ENCODE data around the gene GLB1L3. TPM values are rescaled to one million over a fixed set of nuclear protein-coding genes. Genes with fewer than 3 reads are reported as not detected.
"Not testable (repeated sequence)": the region's sequence is repeated elsewhere in the genome, so short reads cannot be mapped to it uniquely, and the experiment has no call there.

Gene GLB1L3
- total RNA-seq, 2 donors from 2014 or later = 7.8 to 14.5 TPM

DNA sequence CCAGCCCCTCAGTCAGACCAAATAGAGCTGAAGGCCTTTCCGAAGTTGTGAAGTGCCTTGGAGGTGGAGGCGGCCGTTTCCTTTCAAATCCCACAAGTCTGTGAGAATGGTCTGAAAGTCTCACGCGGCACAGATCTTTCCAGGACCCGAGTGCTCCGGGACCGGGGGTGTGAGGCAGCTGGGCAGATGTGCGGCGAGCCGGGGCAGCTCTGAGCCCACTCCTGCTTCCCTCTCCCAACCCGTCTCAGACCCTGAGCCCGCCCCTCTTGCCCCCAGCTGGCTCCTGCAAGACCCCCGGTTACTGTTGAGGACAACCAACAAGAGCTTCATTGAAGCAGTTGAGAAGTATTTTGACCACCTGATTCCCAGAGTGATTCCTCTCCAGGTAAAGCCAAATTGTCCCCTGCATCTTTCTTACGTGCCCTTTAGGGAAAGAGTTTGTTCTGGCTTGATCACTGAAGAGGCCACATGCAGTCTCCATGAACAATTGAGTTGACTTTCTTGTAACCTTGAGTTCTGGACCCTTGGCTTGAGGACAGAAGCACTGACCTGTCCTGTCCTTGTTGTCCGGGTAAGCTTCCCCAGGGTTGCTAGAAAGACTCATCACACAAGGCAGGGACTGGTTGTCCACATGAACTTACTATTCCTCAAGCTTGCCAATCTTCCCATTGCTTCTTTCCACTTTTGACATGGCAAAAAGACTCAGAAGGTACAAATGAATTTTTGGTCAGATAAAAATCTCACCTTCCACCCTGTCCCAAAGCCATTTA is 7.5 kb downstream of the GLB1L3 start:
- H3K4me3 ChIP-seq = no peak overlapping the region
- WGBS = 84% methylated on average over 16 of the region's 16 CpGs
- no peak for DNase-seq (ENCODE audit: low spot score)
- intact Hi-C loops (cut with DNase I) = no loop called here
- TF ChIP-seq CTCF (IDR thresholded peaks at IDR 0.05) = no peak
- no peak for TF ChIP-seq POLR2AphosphoS5 (IDR thresholded peaks at IDR 0.05)
- no peak for TF ChIP-seq POLR2A (IDR thresholded peaks at IDR 0.05)
- no peaks in the 10 kb centered on the region for H3K27me3 ChIP-seq (replicated peaks; ENCODE audit: insufficient read depth)
- H3K36me3 ChIP-seq = no peaks in the 10 kb centered on the region
- H3K9me3 ChIP-seq = no peaks in the 10 kb centered on the region
- no peak overlapping the region for H3K27ac ChIP-seq
- H3K4me1 ChIP-seq (replicated peaks) = no peaks in the 10 kb centered on the region

DNA sequence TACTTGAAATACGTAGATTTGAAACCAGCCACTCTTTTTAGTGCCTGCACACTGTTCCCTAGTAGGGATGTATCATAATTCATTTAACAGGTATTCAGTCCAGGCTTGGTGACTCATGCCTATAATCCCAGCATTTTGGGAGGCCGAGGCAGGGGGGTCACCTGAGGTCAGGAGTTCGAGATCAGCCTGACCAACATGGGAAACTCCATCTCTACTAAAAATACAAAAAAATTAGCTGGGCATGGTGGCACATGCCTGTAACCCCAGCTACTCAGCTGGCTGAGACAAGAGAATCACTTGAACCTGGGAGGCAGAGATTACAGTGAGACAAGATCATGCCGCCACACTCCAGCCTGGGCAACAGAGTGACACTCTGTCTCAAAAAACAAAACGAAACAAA is 8.2 kb downstream of the GLB1L3 start:
- DNase-seq (ENCODE audit: low spot score); H3K36me3 ChIP-seq; H3K4me1 ChIP-seq (replicated peaks); intact Hi-C loops (cut with DNase I); H3K9me3 ChIP-seq; H3K27me3 ChIP-seq (replicated peaks; ENCODE audit: insufficient read depth); H3K27ac ChIP-seq; H3K4me3 ChIP-seq: not testable (repeated sequence)
- 83% methylated on average over 5 of the region's 5 CpGs for WGBS

GRCh38 chr11:134287561-134287960 is 11.4 kb downstream of the GLB1L3 start:
- no peaks in the 10 kb centered on the region for H3K27me3 ChIP-seq (replicated peaks; ENCODE audit: insufficient read depth)

GRCh38 chr11:134288486-134288885 is 12.3 kb downstream of the GLB1L3 start:
- TF ChIP-seq CTCF (IDR thresholded peaks at IDR 0.05) (no peak), POLR2AphosphoS5 (IDR thresholded peaks at IDR 0.05) (no peak), POLR2A (IDR thresholded peaks at IDR 0.05) (no peak)
- no peaks in the 10 kb centered on the region for H3K36me3 ChIP-seq
- intact Hi-C loops (cut with DNase I) = no loop called here
- H3K27ac ChIP-seq = no peak overlapping the region
- H3K4me3 ChIP-seq = no peak overlapping the region
- no peaks in the 10 kb centered on the region for H3K9me3 ChIP-seq
- DNase-seq (ENCODE audit: low spot score) = no peak
- 95% methylated on average over 13 of the region's 13 CpGs for WGBS
- H3K4me1 ChIP-seq (replicated peaks) = no peaks in the 10 kb centered on the region
- H3K27me3 ChIP-seq (replicated peaks; ENCODE audit: insufficient read depth) = no peaks in the 10 kb centered on the region

More at GRCh38 chr11:134287561-134287960, 11.4 kb downstream of the GLB1L3 start:
- DNase-seq (ENCODE audit: low spot score) = no peak
- intact Hi-C loops (cut with DNase I) = no loop called here
- no peak overlapping the region for H3K4me3 ChIP-seq
- H3K27ac ChIP-seq = no peak overlapping the region
- no peaks in the 10 kb centered on the region for H3K9me3 ChIP-seq
- H3K36me3 ChIP-seq = no peaks in the 10 kb centered on the region
- TF ChIP-seq CTCF (IDR thresholded peaks at IDR 0.05) = no peak
- TF ChIP-seq POLR2AphosphoS5 (IDR thresholded peaks at IDR 0.05) = no peak
- no peak for TF ChIP-seq POLR2A (IDR thresholded peaks at IDR 0.05)
- no peaks in the 10 kb centered on the region for H3K4me1 ChIP-seq (replicated peaks)
- 87% methylated on average over 12 of the region's 12 CpGs for WGBS

GRCh38 chr11:134289167-134289566 is 13.0 kb downstream of the GLB1L3 start:
- Histone ChIP-seq H3K27me3 (replicated peaks; ENCODE audit: insufficient read depth) (no peaks in the 10 kb centered on the region), H3K4me3 (no peak overlapping the region), H3K36me3 (no peaks in the 10 kb centered on the region), H3K27ac (no peak overlapping the region), H3K4me1 (replicated peaks) (no peaks in the 10 kb centered on the region), H3K9me3 (no peaks in the 10 kb centered on the region)
- TF ChIP-seq POLR2AphosphoS5 (IDR thresholded peaks at IDR 0.05) (no peak), CTCF (IDR thresholded peaks at IDR 0.05) (no peak), POLR2A (IDR thresholded peaks at IDR 0.05) (no peak)
- WGBS = 79% methylated on average over 4 of the region's 4 CpGs
- no peak for DNase-seq (ENCODE audit: low spot score)
- intact Hi-C loops (cut with DNase I) = no loop called here
